Lower leg skin (tissue), 3 donors: ENCODE results near the gene DGKB.

ENCODE experiments used
- CTCF ChIP-seq, 3 donors: fragments of 450-650 bp; IDR thresholded peaks; one replicate each; pipeline ENCODE4 v1.5.1; 2016; ENCODE audit warnings: antibody characterized with exemption in 3 of 3, mild to moderate bottlenecking in 3 of 3, moderate library complexity in 2 of 3
- POLR2A ChIP-seq, 2 donors: fragments of 450-650 bp; IDR thresholded peaks; one replicate each; pipeline ENCODE4 v1.6.1; 2016 to 2017; ENCODE audit warnings: antibody characterized with exemption in 2 of 2, mild to moderate bottlenecking in 1 of 2, moderate library complexity in 1 of 2

GRCh38 chr7:14294637-14295036 lies 607.9 kb downstream of the DGKB start:
- TF ChIP-seq CTCF (IDR thresholded peaks at IDR 0.05) = no peak
- no peak for TF ChIP-seq POLR2A (IDR thresholded peaks at IDR 0.05)
